GM21529 (cell line): ENCODE data around the gene ESYT2.

Source experiments
- ATAC-seq: cut with Tn5 transposase; IDR thresholded peaks from one replicate; pipeline ENCODE4 v1.9.1; 2021; ENCODE audit not compliant: unreplicated experiment

ESYT2 gene

GRCh38 chr7:158771213-158771834 lies 58.0 kb downstream of the ESYT2 start:
- ATAC-seq, result no peak

GRCh38 chr7:158767707-158768106 lies 61.6 kb downstream of the ESYT2 start:
- no peak for ATAC-seq

GRCh38 chr7:158766570-158767281 lies 62.6 kb downstream of the ESYT2 start:
- no peak for ATAC-seq

- no peak for ATAC-seq
Measured at GRCh38 chr7:158765020-158765419, 64.3 kb downstream of the ESYT2 start.

GRCh38 chr7:158763454-158764033 lies 65.8 kb downstream of the ESYT2 start:
- ATAC-seq, result no peak

- no peak for ATAC-seq
Measured at GRCh38 chr7:158761945-158762344, 67.4 kb downstream of the ESYT2 start.

GRCh38 chr7:158760936-158761335 lies 68.4 kb downstream of the ESYT2 start:
- no peak for ATAC-seq

GRCh38 chr7:158760445-158760764 lies 68.9 kb downstream of the ESYT2 start:
- ATAC-seq, result no peak

- no peak for ATAC-seq
Measured at GRCh38 chr7:158759749-158760444, 69.4 kb downstream of the ESYT2 start.

- no peak for ATAC-seq
Measured at GRCh38 chr7:158759245-158759614, 70.1 kb downstream of the ESYT2 start.

- ATAC-seq, result no peak
Measured at GRCh38 chr7:158758586-158759244, 70.6 kb downstream of the ESYT2 start.

GRCh38 chr7:158757404-158757989 lies 71.8 kb downstream of the ESYT2 start:
- no peak for ATAC-seq

GRCh38 chr7:158754746-158755444 lies 74.4 kb downstream of the ESYT2 start:
- ATAC-seq, result no peak

GRCh38 chr7:158753900-158754299 lies 75.4 kb downstream of the ESYT2 start:
- no peak for ATAC-seq

GRCh38 chr7:158751751-158752150 lies 77.6 kb downstream of the ESYT2 start:
- no peak for ATAC-seq

- no peak for ATAC-seq
Measured at GRCh38 chr7:158751199-158751598, 78.1 kb downstream of the ESYT2 start.

GRCh38 chr7:158750702-158751101 lies 78.6 kb downstream of the ESYT2 start:
- no peak for ATAC-seq

- no peak for ATAC-seq
Measured at GRCh38 chr7:158749396-158749795, 79.9 kb downstream of the ESYT2 start.

- no peak for ATAC-seq
Measured at GRCh38 chr7:158748335-158748734, 81.0 kb downstream of the ESYT2 start.

GRCh38 chr7:158747408-158747807 lies 81.9 kb downstream of the ESYT2 start:
- no peak for ATAC-seq

- no peak for ATAC-seq
Measured at GRCh38 chr7:158746957-158747356, 82.4 kb downstream of the ESYT2 start.
